HG02610 (cell line): ENCODE data around the gene ZNF837.
"Not testable (repeated sequence)": the region's sequence is repeated elsewhere in the genome, so short reads cannot be mapped to it uniquely, and the experiment has no call there.

Experiments used
- ATAC-seq: cut with Tn5 transposase; IDR thresholded peaks from one replicate; pipeline ENCODE4 v1.9.1; 2021; ENCODE audit warnings: mild to moderate bottlenecking, moderate library complexity; ENCODE audit not compliant: unreplicated experiment

The ZNF837 gene

GRCh38 chr19:58380662-58381459, at the start of gene ZNF837:
ZNF837 (minus strand) TSS chr19:58381030; CDS start chr19:58369332, 11,698 bp downstream.
- peak; percentile 85 for ATAC-seq

DNA sequence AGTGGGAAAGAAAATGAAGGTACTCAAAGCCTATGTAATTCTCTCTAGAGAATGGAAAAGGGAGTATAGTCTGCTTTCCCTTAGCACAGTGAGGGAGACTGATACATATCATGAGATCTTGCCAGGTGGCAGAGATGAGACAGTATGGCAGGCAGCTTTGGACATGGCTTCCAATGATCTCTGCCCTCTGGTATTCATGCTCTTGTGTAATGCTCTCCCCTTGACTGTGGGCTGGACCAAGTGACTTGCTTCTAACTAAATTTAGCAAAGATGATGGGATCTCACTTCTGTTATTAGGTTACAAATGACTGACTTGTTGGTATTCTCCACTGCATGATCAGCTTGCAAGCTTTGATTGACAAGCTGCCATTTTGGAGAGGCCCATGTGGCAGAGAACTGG, 48.9 kb upstream of the ZNF837 start:
- ATAC-seq: no peak

DNA sequence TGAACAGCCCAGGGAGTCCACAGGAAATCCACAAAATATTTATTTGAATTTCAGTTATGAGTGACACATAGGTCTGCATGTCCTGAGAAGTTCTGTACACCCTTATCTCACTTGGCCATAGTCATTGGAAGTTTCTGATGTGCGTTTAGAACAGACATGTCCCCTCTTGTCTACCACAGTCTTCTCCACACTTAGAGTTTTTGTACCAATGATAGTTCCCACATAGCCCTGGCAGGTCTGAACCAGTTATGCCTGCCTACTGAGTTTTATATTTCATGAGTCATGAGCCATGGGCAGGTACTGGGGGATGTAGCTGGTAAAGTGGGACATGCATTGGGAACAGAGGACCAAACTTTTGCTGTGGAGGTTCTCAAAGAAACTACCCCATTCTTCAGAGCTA, 47.8 kb upstream of the ZNF837 start:
- no peak for ATAC-seq

DNA sequence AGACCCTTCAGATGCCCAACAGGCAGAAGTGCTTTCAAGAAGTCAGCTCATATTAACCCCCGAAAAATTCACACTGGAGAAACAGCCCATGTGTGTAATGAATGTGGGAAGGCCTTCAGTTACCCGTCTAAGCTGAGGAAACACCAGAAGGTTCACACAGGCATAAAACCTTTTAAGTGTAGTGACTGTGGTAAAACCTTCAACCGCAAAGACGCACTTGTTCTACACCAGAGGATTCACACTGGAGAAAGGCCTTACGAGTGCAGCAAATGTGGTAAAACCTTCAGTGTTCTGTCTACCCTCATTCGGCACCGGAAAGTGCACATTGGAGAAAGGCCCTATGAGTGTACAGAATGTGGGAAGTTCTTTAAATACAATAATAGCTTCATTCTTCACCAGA, 36.2 kb upstream of the ZNF837 start:
- ATAC-seq: no peak

- no peak for ATAC-seq
Observed at GRCh38 chr19:58416604-58417003, 35.8 kb upstream of the ZNF837 start.

- no peak for ATAC-seq
Observed at GRCh38 chr19:58409010-58409790, 28.4 kb upstream of the ZNF837 start.

GRCh38 chr19:58408152-58409009, 27.6 kb upstream of the ZNF837 start, which contains the start of gene ZNF584:
ZNF584 (plus strand) TSS chr19:58408649; CDS start chr19:58409148, 499 bp downstream.
- ATAC-seq: peak; percentile 95

DNA sequence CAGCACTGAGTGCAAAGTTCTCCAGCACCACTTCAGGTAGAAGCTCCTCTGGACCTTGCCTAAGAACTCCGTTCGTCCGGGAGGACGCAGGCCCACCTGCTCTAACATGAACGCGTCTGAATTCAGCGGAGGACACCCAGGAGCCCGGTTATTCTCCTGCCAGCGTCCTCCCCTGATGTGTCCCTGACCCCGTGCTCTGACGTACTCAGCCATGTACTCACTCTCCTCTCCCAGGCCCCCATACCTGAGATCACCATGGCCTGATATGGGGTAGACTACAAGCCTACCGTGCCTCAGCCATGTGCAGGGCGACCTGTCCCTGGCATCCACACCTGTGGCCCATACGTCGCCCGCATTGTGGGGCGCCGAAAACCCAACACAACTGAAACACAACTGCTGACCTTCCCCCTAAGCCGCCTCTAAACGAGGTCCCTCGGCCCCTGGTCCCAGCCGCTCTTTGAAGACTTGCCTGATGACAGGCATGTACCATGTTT, 26.9 kb upstream of the ZNF837 start:
- ATAC-seq: no peak

DNA sequence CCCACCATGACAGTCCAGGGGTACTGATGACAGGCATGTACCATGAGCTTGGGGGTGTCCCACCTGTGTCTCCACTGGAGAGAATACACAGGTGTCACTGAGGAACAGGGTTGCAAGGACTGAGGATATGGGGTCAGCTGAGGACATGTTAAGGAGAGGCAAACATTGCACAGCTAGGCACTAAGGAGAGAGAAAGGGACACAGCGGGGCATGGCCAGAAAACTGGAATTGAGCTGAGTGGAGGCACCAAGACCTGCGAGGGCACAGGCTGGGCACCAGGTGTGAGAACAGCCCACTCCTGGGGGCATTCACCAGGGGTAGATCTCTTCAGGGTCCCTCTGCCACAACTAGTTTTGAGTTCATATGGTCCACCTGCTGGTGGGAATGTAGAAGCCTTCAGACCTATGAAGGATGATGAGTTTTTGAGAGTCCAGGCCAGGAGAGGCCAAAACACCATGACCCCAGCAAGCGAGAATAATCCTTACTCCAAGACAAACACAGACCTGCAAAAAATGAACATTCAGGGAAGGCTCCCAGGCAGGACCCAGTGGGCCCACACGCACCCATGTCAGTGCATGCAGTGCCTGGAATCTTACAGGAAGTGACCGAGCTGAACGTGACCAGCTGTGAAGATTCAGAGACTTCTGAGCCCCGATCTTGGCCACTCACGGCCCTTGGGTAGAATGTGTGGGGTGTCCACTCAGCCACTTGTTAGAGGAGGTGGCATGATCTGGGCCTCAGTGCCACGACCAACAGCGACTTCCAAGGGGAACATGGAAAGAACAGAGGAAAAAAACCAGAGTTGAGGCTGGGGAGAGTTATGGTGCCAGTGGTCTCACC, 26.2 kb upstream of the ZNF837 start:
- no peak for ATAC-seq

- not testable (repeated sequence) for ATAC-seq
Observed at GRCh38 chr19:58403920-58404478, 23.2 kb upstream of the ZNF837 start.

DNA sequence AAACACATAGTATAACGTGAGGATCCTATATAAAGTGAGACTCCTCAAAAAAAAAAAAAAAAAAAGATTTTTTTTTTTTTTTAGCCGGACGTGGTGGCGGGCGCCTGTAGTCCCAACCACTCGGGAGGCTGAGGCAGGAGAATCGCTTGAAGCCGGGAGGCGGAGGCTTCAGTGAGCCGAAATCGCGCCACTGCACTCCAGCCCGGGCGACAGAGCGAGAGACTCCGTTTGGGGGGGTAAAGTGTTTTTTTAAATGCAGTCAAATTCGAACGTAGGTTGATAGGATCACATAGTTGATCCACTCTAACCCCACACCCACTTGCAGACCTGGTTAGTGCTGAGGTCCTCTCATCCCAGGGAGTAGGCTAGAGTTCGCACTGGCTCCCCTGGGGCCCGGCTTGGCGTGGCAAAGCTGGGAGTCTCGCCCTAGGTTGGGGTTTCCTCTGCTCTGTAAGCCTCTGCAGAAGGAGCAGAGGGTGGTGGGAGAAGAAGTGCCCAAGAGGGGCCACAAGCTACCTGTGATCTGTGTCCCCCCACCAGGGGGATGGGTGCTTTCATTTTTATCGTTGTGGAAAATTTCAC, 21.1 kb upstream of the ZNF837 start:
- no peak for ATAC-seq

GRCh38 chr19:58400916-58401839, 20.3 kb upstream of the ZNF837 start:
- peak; percentile 95 for ATAC-seq

DNA sequence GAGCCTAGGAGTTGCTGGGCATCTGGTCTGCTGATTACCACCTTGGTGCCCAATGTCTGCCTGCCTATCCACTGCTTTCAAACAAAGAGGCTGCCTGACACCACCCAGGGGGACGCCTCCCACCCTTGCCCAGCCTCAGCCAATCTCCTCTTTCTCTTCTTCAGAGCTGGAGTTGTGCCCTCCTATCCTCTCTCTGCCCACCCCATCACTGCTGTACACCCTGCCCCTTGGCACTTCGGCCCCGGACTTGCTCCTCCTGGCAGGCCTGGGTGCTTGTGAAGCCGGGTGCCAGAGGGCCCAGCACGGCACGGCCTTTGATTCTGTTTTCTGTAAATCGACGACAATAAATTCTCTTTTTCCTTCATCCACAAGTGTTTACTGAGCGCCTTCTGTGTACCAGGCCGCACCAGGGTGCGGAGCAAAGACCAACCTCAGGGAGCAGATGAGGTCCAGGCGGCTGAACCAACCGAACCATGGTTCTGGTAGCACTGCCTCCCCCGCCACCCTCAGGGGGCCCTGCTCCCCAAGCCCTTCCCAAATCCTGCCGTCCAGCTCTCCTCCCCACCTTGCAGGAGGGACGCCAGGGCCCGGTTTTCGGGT, 19.6 kb upstream of the ZNF837 start:
- ATAC-seq: no peak

DNA sequence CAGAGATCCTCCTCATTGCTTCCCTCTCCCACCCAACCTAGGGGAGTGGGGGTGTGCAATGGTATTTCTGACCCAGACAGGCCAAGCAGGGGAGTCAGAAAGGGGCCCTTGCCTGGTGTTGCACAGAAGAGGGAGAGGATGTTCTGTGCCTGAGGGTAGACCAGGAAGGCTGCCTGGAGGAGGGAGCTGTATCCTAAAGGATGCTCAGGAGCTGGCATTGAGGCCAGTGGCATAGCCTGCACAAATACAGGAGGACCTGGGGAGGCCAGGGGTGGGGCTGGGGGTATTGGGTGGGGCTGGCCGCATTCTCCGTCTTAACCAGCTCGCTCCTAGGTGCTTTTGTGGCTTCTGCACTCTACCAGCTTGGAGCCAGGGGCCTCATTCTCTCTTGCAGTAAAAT, 19.1 kb upstream of the ZNF837 start:
- no peak for ATAC-seq

DNA sequence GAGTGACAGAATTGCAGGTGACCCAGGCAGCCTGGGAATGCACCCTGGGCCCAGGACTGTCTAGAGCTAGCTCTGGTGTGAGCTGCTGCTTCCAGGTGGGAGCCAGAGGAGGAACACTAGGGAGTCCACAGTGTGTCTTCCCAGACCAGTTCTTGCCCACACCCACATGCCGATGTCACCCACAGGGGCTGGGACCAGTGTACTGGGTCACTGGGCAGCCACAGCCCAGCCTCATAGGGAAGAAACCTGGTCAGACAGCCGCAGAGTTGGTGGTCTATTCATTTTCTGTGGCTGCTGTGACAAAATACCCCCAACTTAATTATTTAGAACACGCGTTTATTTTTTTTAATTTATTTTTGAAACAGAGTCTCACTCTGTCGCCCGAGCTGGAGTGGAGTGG, 17.7 kb upstream of the ZNF837 start:
- no peak for ATAC-seq

- no peak for ATAC-seq
Observed at GRCh38 chr19:58398087-58398486, 17.3 kb upstream of the ZNF837 start.

DNA sequence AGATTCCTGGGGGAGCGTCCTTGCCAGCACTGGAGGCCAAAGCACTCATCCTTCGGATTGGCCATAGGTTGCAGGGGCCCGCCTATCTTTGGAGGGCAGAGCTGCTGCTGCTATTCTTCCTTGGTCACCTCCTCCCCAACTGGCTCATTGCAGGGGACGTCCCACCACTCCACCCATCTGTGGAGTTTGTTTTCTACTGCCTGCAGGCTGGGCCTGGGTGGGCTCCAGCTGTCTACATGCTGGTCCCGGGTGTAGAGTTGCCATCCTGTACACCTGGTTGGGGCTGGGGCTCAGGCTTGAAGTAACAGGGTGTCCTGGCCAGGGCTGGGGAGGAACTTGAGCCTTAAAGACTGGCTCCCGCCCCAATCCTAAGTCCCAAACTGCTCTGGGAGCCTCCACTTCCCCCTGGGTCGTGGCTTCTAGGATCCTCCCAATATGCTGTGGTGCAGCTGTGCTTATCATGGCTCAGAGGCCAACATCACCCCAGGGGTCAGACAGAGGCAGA, 16.8 kb upstream of the ZNF837 start:
- no peak for ATAC-seq
